Panc1 (cell line): ENCODE results near the gene EYA3. TPM values are rescaled to one million over a fixed set of nuclear protein-coding genes. Genes with fewer than 3 reads are reported as not detected.

ENCODE experiments used
- ATAC-seq: fragments of 200-7000 bp; cut with Tn5 transposase; 2 replicates; pipeline ENCODE4 v1.9.1; 2020; ENCODE audit warnings: mild to moderate bottlenecking, moderate library complexity
- BruUV-seq: library from RNA; stranded (reverse); fragments of 400-500 nt; replicated peaks from 2 replicates; lab custom pipeline; 2021; lab: Mats Ljungman, UMichigan
- CTCF ChIA-PET: fragments of 300-600 bp; sonication (Branson Sonifier 250); formaldehyde crosslinking; loops from one replicate; lab custom pipeline; 2022; ENCODE audit warnings: antibody characterized with exemption; lab: Charles Lee
- POLR2A ChIA-PET: fragments of 300-600 bp; sonication (Branson Sonifier 250); formaldehyde crosslinking; loops from one replicate; lab custom pipeline; 2022; ENCODE audit warnings: antibody characterized with exemption; lab: Charles Lee
- DNase-seq: peaks from one replicate; pipeline ENCODE4 v3.0.0-alpha.2; 2010; ENCODE audit warnings: low read depth, low spot score
- H3K27ac ChIP-seq: 2 replicates; pipeline ENCODE4 v1.5.1; 2011; ENCODE audit warnings: mild to moderate bottlenecking, low read length, inconsistent platforms
- H3K27me3 ChIP-seq: fragments of 200-500 bp; sonication (Bioruptor generic); 2 replicates; pipeline ENCODE4 v1.6.0; 2014; ENCODE audit warnings: low read length, inconsistent platforms; ENCODE audit not compliant: control insufficient read depth, insufficient read depth
- H3K36me3 ChIP-seq: fragments of 200-500 bp; sonication (Bioruptor generic); 2 replicates; pipeline ENCODE4 v1.5.1; 2014; ENCODE audit warnings: inconsistent platforms, mild to moderate bottlenecking, low read length, moderate library complexity; ENCODE audit not compliant: control insufficient read depth, insufficient read depth
- H3K4me1 ChIP-seq: 2 replicates; pipeline ENCODE4 v1.5.1; 2011; ENCODE audit warnings: inconsistent platforms, mild to moderate bottlenecking, low read length, moderate library complexity; ENCODE audit not compliant: control insufficient read depth, insufficient read depth
- H3K4me3 ChIP-seq, 2 experiments: 2 replicates each; pipeline ENCODE4 v1.5.1; 2011 to 2012; ENCODE audit warnings: low read depth in 2 of 2, low read length in 2 of 2, mild to moderate bottlenecking in 2 of 2, inconsistent platforms in 1 of 2, moderate library complexity in 1 of 2
- H3K9me3 ChIP-seq: fragments of 200-500 bp; sonication (Bioruptor generic); 2 replicates; pipeline ENCODE4 v1.5.1; 2014; ENCODE audit warnings: low read depth, mild to moderate bottlenecking, inconsistent platforms, low read length, moderate library complexity; ENCODE audit not compliant: control insufficient read depth, insufficient read depth
- CTCF ChIP-seq: fragments of 450-650 bp; IDR thresholded peaks from 2 replicates; pipeline ENCODE4 v1.5.1; 2017; ENCODE audit warnings: mild to moderate bottlenecking
- POLR2AphosphoS5 ChIP-seq: IDR thresholded peaks from 2 replicates; pipeline ENCODE4 v1.6.1; 2012; ENCODE audit warnings: mild to moderate bottlenecking, low read depth, low read length, moderate library complexity
- SIN3A ChIP-seq: IDR thresholded peaks from 2 replicates; pipeline ENCODE4 v1.6.1; 2012; ENCODE audit warnings: low read depth, mild to moderate bottlenecking, low read length, moderate library complexity, borderline replicate concordance; ENCODE audit not compliant: insufficient read depth
- TCF7L2 ChIP-seq: IDR thresholded peaks from 2 replicates; pipeline ENCODE4 v1.6.1; 2011; ENCODE audit warnings: mild to moderate bottlenecking, low read depth, low read length, inconsistent platforms
- in situ Hi-C: cut with HindIII; loops from 2 replicates; pipeline ENCODE4 v1.10.0; 2016; ENCODE audit warnings: low sequenced_read_pairs, low pct_unique_long_range_greater_than_20kb
- intact Hi-C: fragments of 100-400 bp; cut with micrococcal nuclease; formaldehyde crosslinking; loops from one replicate; pipeline ENCODE4 v1.10.0; 2022; ENCODE audit not compliant: unreplicated experiment
- total RNA-seq: library from RNA; stranded (reverse); gene quantifications from one replicate; pipeline ENCODE4 v1.2.1, GENCODE V29; 2021; ENCODE audit not compliant: unreplicated experiment
- TF ChIP-seq, protein P1 (sequence below), 2 experiments: IDR thresholded peaks; 2 replicates each; pipeline ENCODE4 v1.6.1; 2011 to 2012; ENCODE audit warnings: low read depth in 2 of 2, control low read depth in 1 of 2, low read length in 1 of 2, mild to moderate bottlenecking in 1 of 2, moderate library complexity in 1 of 2; ENCODE audit not compliant: insufficient read depth in 1 of 2

Gene EYA3
- total RNA-seq, 1 experiment from 2014 or later: 17.5 TPM

GRCh38 chr1:28037946-28038345 lies 50.5 kb downstream of the EYA3 start:
- no peak for DNase-seq
- Histone ChIP-seq H3K9me3 (no peaks in the 10 kb centered on the region), H3K27me3 (no peaks in the 10 kb centered on the region), H3K36me3 (peaks cover 5% of the 10 kb centered on the region), H3K4me1 (no peaks in the 10 kb centered on the region), H3K4me3 (no peak overlapping the region), H3K27ac (no peak overlapping the region)
- ChIA-PET POLR2A (no interaction called here), CTCF (no interaction called here)
- ATAC-seq: no peak
- BruUV-seq: no TSS peak
- in situ Hi-C loops (no loop called here), intact Hi-C loops (no loop called here)
- no peak for TF ChIP-seq POLR2AphosphoS5
- TF ChIP-seq, protein P1, sequence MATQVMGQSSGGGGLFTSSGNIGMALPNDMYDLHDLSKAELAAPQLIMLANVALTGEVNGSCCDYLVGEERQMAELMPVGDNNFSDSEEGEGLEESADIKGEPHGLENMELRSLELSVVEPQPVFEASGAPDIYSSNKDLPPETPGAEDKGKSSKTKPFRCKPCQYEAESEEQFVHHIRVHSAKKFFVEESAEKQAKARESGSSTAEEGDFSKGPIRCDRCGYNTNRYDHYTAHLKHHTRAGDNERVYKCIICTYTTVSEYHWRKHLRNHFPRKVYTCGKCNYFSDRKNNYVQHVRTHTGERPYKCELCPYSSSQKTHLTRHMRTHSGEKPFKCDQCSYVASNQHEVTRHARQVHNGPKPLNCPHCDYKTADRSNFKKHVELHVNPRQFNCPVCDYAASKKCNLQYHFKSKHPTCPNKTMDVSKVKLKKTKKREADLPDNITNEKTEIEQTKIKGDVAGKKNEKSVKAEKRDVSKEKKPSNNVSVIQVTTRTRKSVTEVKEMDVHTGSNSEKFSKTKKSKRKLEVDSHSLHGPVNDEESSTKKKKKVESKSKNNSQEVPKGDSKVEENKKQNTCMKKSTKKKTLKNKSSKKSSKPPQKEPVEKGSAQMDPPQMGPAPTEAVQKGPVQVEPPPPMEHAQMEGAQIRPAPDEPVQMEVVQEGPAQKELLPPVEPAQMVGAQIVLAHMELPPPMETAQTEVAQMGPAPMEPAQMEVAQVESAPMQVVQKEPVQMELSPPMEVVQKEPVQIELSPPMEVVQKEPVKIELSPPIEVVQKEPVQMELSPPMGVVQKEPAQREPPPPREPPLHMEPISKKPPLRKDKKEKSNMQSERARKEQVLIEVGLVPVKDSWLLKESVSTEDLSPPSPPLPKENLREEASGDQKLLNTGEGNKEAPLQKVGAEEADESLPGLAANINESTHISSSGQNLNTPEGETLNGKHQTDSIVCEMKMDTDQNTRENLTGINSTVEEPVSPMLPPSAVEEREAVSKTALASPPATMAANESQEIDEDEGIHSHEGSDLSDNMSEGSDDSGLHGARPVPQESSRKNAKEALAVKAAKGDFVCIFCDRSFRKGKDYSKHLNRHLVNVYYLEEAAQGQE (IDR thresholded peaks at IDR 0.05; ENCODE audit: insufficient read depth in 1 of 2, low read depth in 2 of 2, low read length in 1 of 2): no peak
- TF ChIP-seq TCF7L2: no peak
- no peak for TF ChIP-seq SIN3A
- no peak for TF ChIP-seq CTCF

- peaks cover 5% of the 10 kb centered on the region for H3K36me3 ChIP-seq
- no peaks in the 10 kb centered on the region for H3K27me3 ChIP-seq
- in situ Hi-C loops: no loop called here
- no peak overlapping the region for H3K27ac ChIP-seq
- no peak for DNase-seq
- ChIA-PET CTCF (no interaction called here), POLR2A (interaction anchor here (0.5 kb wide), 1 partner anchor 104 kb away, joined by 7 read pairs; no protein-coding TSS in a partner anchor)
- H3K9me3 ChIP-seq: no peaks in the 10 kb centered on the region
- no TSS peak for BruUV-seq
- no peak for ATAC-seq
- no peak overlapping the region for H3K4me3 ChIP-seq
- intact Hi-C loops: no loop called here
- H3K4me1 ChIP-seq: no peaks in the 10 kb centered on the region
- TF ChIP-seq POLR2AphosphoS5: no peak
- TF ChIP-seq CTCF: no peak
- no peak for TF ChIP-seq TCF7L2
- TF ChIP-seq SIN3A: no peak
- TF ChIP-seq, protein P1 (IDR thresholded peaks at IDR 0.05; ENCODE audit: insufficient read depth in 1 of 2, low read depth in 2 of 2, low read length in 1 of 2): no peak
These were observed 51.2 kb downstream of the EYA3 start for GRCh38 chr1:28037206-28037605.
